ENCODE data around the gene PCNX2.
"Not testable (repeated sequence)": the region's sequence is repeated elsewhere in the genome, so short reads cannot be mapped to it uniquely, and the experiment has no call there.

PCNX2 gene

GRCh38 chr1:233042834-233043233 is 252.7 kb downstream of the PCNX2 start:
- no peak for DNase-seq

- no peak for DNase-seq
These were observed 255.0 kb downstream of the PCNX2 start for GRCh38 chr1:233040494-233040893.

GRCh38 chr1:233038581-233038980 is 256.9 kb downstream of the PCNX2 start:
- DNase-seq, result no peak

GRCh38 chr1:233037843-233038242 is 257.7 kb downstream of the PCNX2 start:
- DNase-seq, result no peak

GRCh38 chr1:233034836-233035235 is 260.7 kb downstream of the PCNX2 start:
- DNase-seq, result no peak

- DNase-seq, result no peak
These were observed 262.2 kb downstream of the PCNX2 start for GRCh38 chr1:233033361-233033760.

GRCh38 chr1:233032916-233033315 is 262.6 kb downstream of the PCNX2 start:
- no peak for DNase-seq

GRCh38 chr1:233031521-233031920 is 264.0 kb downstream of the PCNX2 start:
- no peak for DNase-seq

GRCh38 chr1:233027046-233027445 is 268.5 kb downstream of the PCNX2 start:
- DNase-seq, result no peak

- DNase-seq, result no peak
These were observed 270.0 kb downstream of the PCNX2 start for GRCh38 chr1:233025567-233025966.

- peak in 1 of 2 experiments; percentile 4 for DNase-seq
These were observed 270.4 kb downstream of the PCNX2 start for GRCh38 chr1:233025157-233025556.

- DNase-seq, result no peak
These were observed 271.3 kb downstream of the PCNX2 start for GRCh38 chr1:233024199-233024598.

- DNase-seq, result no peak
These were observed 273.3 kb downstream of the PCNX2 start for GRCh38 chr1:233022246-233022645.

- no peak for DNase-seq
These were observed 275.1 kb downstream of the PCNX2 start for GRCh38 chr1:233020426-233020825.

GRCh38 chr1:233019778-233020325 is 275.7 kb downstream of the PCNX2 start:
- no peak for DNase-seq

- DNase-seq, result no peak
These were observed 276.4 kb downstream of the PCNX2 start for GRCh38 chr1:233019083-233019482.

- no peak for DNase-seq
These were observed 278.7 kb downstream of the PCNX2 start for GRCh38 chr1:233016798-233017197.

GRCh38 chr1:233015965-233016364 is 279.6 kb downstream of the PCNX2 start:
- DNase-seq, result no peak

- no peak for DNase-seq
These were observed 283.5 kb downstream of the PCNX2 start for GRCh38 chr1:233012021-233012420.

- DNase-seq, result no peak
These were observed 285.4 kb downstream of the PCNX2 start for GRCh38 chr1:233010146-233010545.

- no peak for DNase-seq
These were observed 289.0 kb downstream of the PCNX2 start for GRCh38 chr1:233006541-233006973.

GRCh38 chr1:233006108-233006507 is 289.4 kb downstream of the PCNX2 start:
- DNase-seq, result no peak

- DNase-seq, result no peak
These were observed 289.8 kb downstream of the PCNX2 start for GRCh38 chr1:233005703-233006102.

GRCh38 chr1:233005156-233005555 is 290.4 kb downstream of the PCNX2 start:
- DNase-seq, result no peak

- DNase-seq, result no peak
These were observed 291.1 kb downstream of the PCNX2 start for GRCh38 chr1:233004451-233004850.

- DNase-seq, result not testable (repeated sequence)
These were observed 291.9 kb downstream of the PCNX2 start for GRCh38 chr1:233003638-233004037.

Measured in activated CD4-positive, alpha-beta T cell treated with anti-CD3 and anti-CD28 coated beads, Interleukin-2, amount 50 U/mL, for 4 hours (primary cell).